Testis (tissue), 3 donors: ENCODE results near the gene CTIF. TPM values are rescaled to one million over a fixed set of nuclear protein-coding genes. Genes with fewer than 3 reads are reported as not detected.

ENCODE experiments used
- DNase-seq: peaks from one replicate; pipeline ENCODE4 v3.0.0-alpha.2; 2019
- H3K27ac ChIP-seq, 2 donors: fragments of 200-600 bp; sonication (generic); one replicate each; pipeline ENCODE4 v1.5.1; 2019
- H3K27me3 ChIP-seq: fragments of 200-600 bp; sonication (generic); one replicate; pipeline ENCODE4 v1.5.1; 2019
- H3K36me3 ChIP-seq: fragments of 200-600 bp; sonication (generic); one replicate; pipeline ENCODE4 v1.5.1; 2017; ENCODE audit warnings: low read depth; ENCODE audit errors: missing control alignments
- H3K4me1 ChIP-seq: fragments of 200-600 bp; sonication (generic); one replicate; pipeline ENCODE4 v1.5.1; 2019
- H3K4me3 ChIP-seq, 2 donors: fragments of 200-600 bp; sonication (generic); one replicate each; pipeline ENCODE4 v1.5.1; 2017 to 2019
- H3K9me3 ChIP-seq: fragments of 200-600 bp; sonication (generic); one replicate; pipeline ENCODE4 v1.5.1; 2017
- POLR2A ChIP-seq: fragments of 450-650 bp; IDR thresholded peaks from one replicate; pipeline ENCODE4 v1.6.1; 2017; ENCODE audit warnings: antibody characterized with exemption, mild to moderate bottlenecking, moderate library complexity
- WGBS, 2 donors: methylation state at CpG; one replicate each; pipeline ENCODE4 v1.1.5; 2018; 5-methylcytosine and 5-hydroxymethylcytosine counted together
- intact Hi-C: fragments of 100-400 bp; cut with DNase I; formaldehyde crosslinking; loops from one replicate; pipeline ENCODE4 v1.15.1; 2023; ENCODE audit warnings: low total_unique reads
- polyA plus RNA-seq: library from polyadenylated mRNA; stranded (reverse); fragments of 350-450 nt; fragmentation: Illumina TruSeq; extraction: RNeasy Lipid Tissue Mini Kit (QIAGEN cat#74804); gene quantifications from one replicate; pipeline ENCODE4 v1.2.3, GENCODE V29; 2014; ENCODE audit warnings: low read depth, low replicate concordance; ENCODE audit not compliant: insufficient read depth
- total RNA-seq, 2 donors: library from RNA; depleted of rRNA; stranded (reverse); fragments of >200 nt; gene quantifications; one replicate each; pipeline ENCODE4 v1.2.3, GENCODE V29; 2016
- TF ChIP-seq, protein P1 (sequence below), 3 experiments: fragments of 450-650 bp in 2 of 3; fragments of 200-600 bp in 1 of 3; sonication (generic) in 1 of 3; IDR thresholded peaks; one replicate each; pipeline ENCODE4 v1.5.1; 2016 to 2019; ENCODE audit warnings: antibody characterized with exemption in 3 of 3, mild to moderate bottlenecking in 2 of 3, moderate library complexity in 1 of 3

Gene CTIF
- total and polyA plus RNA-seq, 3 donors from 2014 or later = 33.8 to 41.5 (median 35.6) TPM

DNA sequence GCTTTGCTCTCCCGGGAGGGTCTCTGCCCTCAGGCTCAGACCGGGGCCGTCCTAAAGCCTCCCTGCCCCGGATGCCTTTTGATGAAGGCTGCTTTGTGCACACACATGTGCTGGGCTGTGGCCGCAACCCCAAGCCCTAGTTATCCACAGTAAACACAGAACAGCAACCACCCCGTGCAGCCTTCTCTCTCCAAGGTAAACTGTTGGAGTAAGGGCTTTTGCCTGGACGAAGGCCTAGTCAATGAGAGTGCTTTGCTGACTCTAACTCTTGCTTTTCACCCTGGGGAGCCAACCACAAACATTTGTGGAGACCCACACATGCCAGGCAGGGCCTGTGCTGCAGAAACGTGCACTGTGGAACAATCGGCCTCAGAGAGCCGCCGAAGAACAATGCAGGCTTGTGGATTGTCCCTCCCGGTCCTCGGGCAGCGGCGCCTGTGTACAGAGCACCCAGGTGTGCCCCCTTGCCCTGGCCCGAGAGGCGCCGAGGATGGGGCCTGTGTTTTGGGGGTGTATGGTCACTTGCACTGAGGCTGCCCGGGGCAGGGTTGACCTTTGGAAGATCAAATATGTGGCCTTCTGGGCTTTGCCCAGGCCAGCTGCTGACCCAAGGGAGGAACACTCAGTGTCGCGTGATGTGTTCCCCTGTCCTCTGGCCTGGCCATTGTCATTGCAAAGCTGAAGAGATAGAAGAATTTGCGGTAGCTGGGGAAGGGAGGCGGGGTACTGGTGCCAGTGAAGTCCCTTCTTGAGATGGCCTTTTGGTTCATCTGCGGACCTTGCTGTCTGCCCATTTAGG, 37.0 kb downstream of the CTIF start:
- peak; percentile 40 for DNase-seq
- Histone ChIP-seq H3K27me3 (no peaks in the 10 kb centered on the region), H3K9me3 (no peaks in the 10 kb centered on the region), H3K4me1 (peaks cover 16% of the 10 kb centered on the region), H3K4me3 (no peak overlapping the region), H3K36me3 (no peaks in the 10 kb centered on the region), H3K27ac (peak overlapping the region in 1 of 2 donors; percentile 36)
- WGBS, 2 donors = 65 to 85% methylated on average over 18 to 24 of the region's 24 CpGs
- intact Hi-C loops = no loop called here
- TF ChIP-seq, protein P1, sequence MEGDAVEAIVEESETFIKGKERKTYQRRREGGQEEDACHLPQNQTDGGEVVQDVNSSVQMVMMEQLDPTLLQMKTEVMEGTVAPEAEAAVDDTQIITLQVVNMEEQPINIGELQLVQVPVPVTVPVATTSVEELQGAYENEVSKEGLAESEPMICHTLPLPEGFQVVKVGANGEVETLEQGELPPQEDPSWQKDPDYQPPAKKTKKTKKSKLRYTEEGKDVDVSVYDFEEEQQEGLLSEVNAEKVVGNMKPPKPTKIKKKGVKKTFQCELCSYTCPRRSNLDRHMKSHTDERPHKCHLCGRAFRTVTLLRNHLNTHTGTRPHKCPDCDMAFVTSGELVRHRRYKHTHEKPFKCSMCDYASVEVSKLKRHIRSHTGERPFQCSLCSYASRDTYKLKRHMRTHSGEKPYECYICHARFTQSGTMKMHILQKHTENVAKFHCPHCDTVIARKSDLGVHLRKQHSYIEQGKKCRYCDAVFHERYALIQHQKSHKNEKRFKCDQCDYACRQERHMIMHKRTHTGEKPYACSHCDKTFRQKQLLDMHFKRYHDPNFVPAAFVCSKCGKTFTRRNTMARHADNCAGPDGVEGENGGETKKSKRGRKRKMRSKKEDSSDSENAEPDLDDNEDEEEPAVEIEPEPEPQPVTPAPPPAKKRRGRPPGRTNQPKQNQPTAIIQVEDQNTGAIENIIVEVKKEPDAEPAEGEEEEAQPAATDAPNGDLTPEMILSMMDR (IDR thresholded peaks at IDR 0.05) = no peak
- TF ChIP-seq POLR2A = no peak

DNA sequence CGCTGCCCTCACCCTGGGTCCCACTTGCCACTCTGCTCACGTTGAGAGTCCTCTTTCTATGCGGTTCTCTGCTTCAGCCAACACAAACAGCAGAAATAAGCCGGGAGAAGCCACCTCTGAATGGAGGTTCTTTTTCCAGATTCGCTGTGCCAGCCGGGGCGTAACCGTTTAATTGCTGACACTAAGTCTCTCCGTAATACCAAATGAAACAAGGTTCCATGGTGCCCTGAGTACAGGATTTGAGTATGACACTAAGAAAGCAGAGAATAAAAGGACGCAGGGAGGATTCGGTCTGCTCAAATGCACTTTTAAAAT, 37.6 kb downstream of the CTIF start:
- DNase-seq = no peak
- H3K27me3 ChIP-seq = no peaks in the 10 kb centered on the region
- H3K4me1 ChIP-seq = peaks cover 18% of the 10 kb centered on the region
- intact Hi-C loops = no loop called here
- no peaks in the 10 kb centered on the region for H3K9me3 ChIP-seq
- no peak overlapping the region for H3K4me3 ChIP-seq
- peak overlapping the region in 1 of 2 donors; percentile 35 for H3K27ac ChIP-seq
- no peak for TF ChIP-seq POLR2A
- TF ChIP-seq, protein P1 (IDR thresholded peaks at IDR 0.05) = no peak
- WGBS, 2 donors = 75 to 82% methylated on average over 11 of the region's 11 CpGs
- no peaks in the 10 kb centered on the region for H3K36me3 ChIP-seq

DNA sequence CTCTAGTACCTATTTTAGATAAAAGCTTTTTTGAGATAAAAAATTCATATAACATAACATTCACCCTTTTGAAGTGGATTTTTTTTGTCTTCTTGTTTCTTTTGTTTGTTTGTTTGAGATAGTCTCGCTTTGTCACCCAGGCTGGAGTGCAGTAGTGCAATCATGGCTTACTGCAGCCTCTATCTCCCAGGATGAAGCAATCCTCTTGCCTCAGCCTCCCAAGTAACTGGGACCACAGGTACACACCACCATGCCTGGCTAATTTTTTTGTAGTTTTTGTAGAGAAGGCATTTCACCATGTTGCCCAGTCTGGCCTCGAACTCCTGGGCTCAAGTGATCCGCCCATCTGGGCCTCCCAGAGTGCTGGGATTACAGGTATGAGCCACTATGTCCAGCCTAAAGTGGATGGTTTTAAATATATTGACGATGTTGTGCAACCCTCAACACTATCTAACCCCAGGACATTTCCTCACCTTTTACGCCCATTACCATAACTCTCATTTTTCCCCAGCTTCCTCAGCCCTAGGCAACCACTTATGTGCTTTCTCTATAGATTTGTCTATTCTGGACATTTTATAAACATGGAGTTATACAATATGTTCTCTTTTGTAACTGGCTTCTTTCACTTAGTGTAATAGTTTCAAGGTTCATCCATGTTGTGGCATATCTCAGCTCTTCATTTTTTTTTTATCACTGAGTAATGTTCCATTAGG, 38.8 kb downstream of the CTIF start:
- TF ChIP-seq, protein P1 (IDR thresholded peaks at IDR 0.05) = no peak
- no peak for TF ChIP-seq POLR2A
- no peaks in the 10 kb centered on the region for H3K36me3 ChIP-seq
- DNase-seq = no peak
- H3K4me1 ChIP-seq = peaks cover 26% of the 10 kb centered on the region
- H3K9me3 ChIP-seq = no peaks in the 10 kb centered on the region
- no peaks in the 10 kb centered on the region for H3K27me3 ChIP-seq
- no peak overlapping the region for H3K27ac ChIP-seq
- intact Hi-C loops = no loop called here
- 96 to 98% methylated on average over 5 of the region's 5 CpGs for WGBS, 2 donors
- H3K4me3 ChIP-seq = no peak overlapping the region

DNA sequence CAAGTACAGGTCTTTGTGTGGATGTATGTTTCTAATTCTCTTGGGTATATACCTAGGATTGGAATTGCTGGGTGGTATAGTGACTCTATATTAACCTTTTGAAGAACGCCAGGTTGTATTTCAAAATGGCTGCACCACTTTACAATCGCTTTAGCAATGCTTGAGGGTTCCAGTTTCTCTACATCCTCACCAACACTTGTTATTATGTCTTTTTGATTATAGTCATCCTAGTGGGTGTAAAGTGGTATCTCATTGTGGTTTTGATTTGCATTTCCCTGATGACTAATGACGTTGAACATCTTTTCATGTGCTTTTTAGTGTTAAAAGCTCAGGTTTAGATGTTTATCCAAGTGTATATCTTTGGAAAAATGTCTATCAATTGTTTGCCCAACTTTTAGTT, 39.5 kb downstream of the CTIF start:
- Histone ChIP-seq H3K27ac (no peak overlapping the region), H3K27me3 (no peaks in the 10 kb centered on the region), H3K9me3 (no peaks in the 10 kb centered on the region), H3K36me3 (no peaks in the 10 kb centered on the region), H3K4me3 (no peak overlapping the region), H3K4me1 (peaks cover 26% of the 10 kb centered on the region)
- DNase-seq = no peak
- 91 to 94% methylated on average over 3 of the region's 3 CpGs for WGBS, 2 donors
- TF ChIP-seq, protein P1 (IDR thresholded peaks at IDR 0.05) = no peak
- TF ChIP-seq POLR2A = no peak
- intact Hi-C loops = no loop called here
